Endothelial cell (in vitro differentiated cells): ENCODE data around the gene CAB39. TPM values are rescaled to one million over a fixed set of nuclear protein-coding genes. Genes with fewer than 3 reads are reported as not detected.

ENCODE experiments used
- DNase-seq: peaks from one replicate; pipeline ENCODE4 v3.0.0; 2021; ENCODE audit warnings: low spot score
- H3K27ac Mint-ChIP-seq: one replicate; pipeline ENCODE4 v1.8.0; 2021; ENCODE audit warnings: mixed read lengths, inconsistent platforms; ENCODE audit not compliant: unreplicated experiment
- H3K27me3 Mint-ChIP-seq: one replicate; pipeline ENCODE4 v1.8.0; 2021; ENCODE audit warnings: mild to moderate bottlenecking, moderate library complexity, mixed read lengths, inconsistent platforms; ENCODE audit not compliant: unreplicated experiment
- H3K36me3 Mint-ChIP-seq: one replicate; pipeline ENCODE4 v1.8.0; 2021; ENCODE audit warnings: mild to moderate bottlenecking, low read depth, mixed read lengths, inconsistent platforms; ENCODE audit not compliant: unreplicated experiment
- H3K4me1 Mint-ChIP-seq: one replicate; pipeline ENCODE4 v1.8.0; 2021; ENCODE audit warnings: mild to moderate bottlenecking, mixed read lengths, inconsistent platforms; ENCODE audit not compliant: unreplicated experiment
- H3K4me3 Mint-ChIP-seq: one replicate; pipeline ENCODE4 v1.8.0; 2021; ENCODE audit warnings: mild to moderate bottlenecking, mixed read lengths, inconsistent platforms; ENCODE audit not compliant: unreplicated experiment
- H3K9me3 Mint-ChIP-seq: one replicate; pipeline ENCODE4 v1.8.0; 2021; ENCODE audit warnings: mixed read lengths, inconsistent platforms; ENCODE audit not compliant: unreplicated experiment
- total RNA-seq: library from RNA; stranded (reverse); fragmentation: NEBNext Ultra II Directional; extraction: Animal tissue kit (Norgen Biotek cat#: 25700); gene quantifications from one replicate; pipeline ENCODE4 v1.2.1, GENCODE V29; 2021; ENCODE audit not compliant: unreplicated experiment
- TF ChIP-seq, protein P1 (sequence below): fragments of 200-600 bp; sonication (generic); IDR thresholded peaks from one replicate; pipeline ENCODE4 v1.5.0; 2021; ENCODE audit warnings: antibody characterized with exemption; ENCODE audit not compliant: unreplicated experiment

Gene CAB39
- total RNA-seq, 1 donor from 2014 or later = 48.7 TPM

DNA sequence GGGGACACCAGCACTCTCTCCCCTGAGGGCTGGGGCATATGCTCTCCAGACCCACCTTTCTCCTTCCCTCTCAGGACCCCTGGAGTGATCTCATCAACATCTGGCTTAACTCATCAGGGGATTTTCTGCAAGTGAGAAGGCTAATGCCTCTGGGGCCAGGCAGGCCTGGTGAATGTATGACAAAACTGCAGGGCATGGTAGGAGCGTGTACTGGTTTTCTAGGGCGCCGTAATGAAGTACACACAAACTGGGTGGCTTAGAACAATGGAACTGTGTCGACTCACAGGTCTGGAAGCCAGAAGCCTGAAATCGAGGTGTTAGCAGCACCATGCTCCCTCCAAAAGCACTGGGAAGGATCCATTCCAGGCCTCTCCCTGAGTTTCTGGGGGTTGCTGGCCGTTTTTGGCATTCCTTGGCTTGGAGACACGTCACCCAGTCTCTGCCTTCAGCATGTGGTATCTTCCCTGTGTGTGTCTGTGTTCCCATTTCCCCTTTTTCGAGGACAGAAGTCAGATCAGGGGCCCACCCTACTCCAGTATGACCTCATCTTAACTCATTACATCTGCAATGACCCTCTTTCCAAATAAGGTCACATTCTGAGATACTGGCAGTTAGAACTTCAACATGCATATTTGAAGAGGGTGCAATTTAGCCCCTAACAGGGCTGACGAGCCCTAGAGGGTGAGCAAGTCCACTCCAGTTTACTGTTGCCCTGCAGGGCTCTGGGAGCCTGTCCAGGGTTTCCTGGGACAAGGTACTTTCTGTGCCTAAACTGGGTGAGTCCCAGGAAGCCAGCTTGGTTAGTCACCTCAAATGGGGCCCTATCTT, 45.5 kb upstream of the CAB39 start:
- H3K9me3 Mint-ChIP-seq = no peaks in the 10 kb centered on the region
- H3K27me3 Mint-ChIP-seq = peaks cover 5% of the 10 kb centered on the region
- no peak for DNase-seq
- H3K4me1 Mint-ChIP-seq = peaks cover 6% of the 10 kb centered on the region
- H3K27ac Mint-ChIP-seq = no peak overlapping the region
- H3K4me3 Mint-ChIP-seq = no peak overlapping the region
- no peaks in the 10 kb centered on the region for H3K36me3 Mint-ChIP-seq
- TF ChIP-seq, protein P1, sequence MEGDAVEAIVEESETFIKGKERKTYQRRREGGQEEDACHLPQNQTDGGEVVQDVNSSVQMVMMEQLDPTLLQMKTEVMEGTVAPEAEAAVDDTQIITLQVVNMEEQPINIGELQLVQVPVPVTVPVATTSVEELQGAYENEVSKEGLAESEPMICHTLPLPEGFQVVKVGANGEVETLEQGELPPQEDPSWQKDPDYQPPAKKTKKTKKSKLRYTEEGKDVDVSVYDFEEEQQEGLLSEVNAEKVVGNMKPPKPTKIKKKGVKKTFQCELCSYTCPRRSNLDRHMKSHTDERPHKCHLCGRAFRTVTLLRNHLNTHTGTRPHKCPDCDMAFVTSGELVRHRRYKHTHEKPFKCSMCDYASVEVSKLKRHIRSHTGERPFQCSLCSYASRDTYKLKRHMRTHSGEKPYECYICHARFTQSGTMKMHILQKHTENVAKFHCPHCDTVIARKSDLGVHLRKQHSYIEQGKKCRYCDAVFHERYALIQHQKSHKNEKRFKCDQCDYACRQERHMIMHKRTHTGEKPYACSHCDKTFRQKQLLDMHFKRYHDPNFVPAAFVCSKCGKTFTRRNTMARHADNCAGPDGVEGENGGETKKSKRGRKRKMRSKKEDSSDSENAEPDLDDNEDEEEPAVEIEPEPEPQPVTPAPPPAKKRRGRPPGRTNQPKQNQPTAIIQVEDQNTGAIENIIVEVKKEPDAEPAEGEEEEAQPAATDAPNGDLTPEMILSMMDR = no peak

DNA sequence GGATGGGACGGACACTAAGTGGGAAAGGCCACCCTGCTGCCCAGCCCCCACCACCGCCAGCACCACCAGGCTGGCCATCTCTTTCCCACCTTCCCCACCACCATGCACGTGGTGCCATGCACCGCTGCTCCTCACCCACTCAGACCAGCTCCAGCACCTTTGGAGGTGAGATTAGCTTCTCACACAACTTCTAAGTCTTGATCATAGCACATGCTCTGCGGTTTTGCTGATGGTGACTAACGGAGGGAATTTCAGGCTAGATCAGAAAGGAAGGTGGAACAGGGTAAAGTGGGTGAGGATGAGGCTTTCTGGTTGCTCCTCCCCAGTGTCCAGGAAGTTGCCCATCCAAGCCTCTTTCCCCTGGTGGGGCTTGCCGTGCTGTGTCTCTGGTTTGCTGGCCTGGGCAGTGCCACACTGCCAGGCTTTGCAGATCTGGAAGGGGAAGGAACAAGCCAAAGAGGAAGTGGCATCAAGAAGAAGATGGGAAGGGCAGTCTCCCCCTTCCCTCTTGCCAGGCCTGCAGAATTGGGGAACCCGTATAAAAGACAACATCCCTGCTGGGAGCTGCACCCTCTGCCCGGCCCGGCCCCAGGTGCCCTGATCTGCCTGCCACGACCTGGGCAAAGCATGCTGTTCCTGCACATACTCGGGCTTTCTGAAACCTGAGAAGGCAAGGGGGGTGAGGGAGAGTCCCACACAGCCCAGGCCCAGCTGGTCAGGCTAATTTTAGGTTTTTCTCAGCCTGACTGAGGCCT, 44.3 kb upstream of the CAB39 start:
- Mint-ChIP-seq H3K36me3 (no peaks in the 10 kb centered on the region), H3K27me3 (peaks cover 4% of the 10 kb centered on the region), H3K27ac (no peak overlapping the region), H3K4me3 (no peak overlapping the region), H3K4me1 (peaks cover 6% of the 10 kb centered on the region), H3K9me3 (no peaks in the 10 kb centered on the region)
- TF ChIP-seq, protein P1 = no peak
- DNase-seq = no peak

DNA sequence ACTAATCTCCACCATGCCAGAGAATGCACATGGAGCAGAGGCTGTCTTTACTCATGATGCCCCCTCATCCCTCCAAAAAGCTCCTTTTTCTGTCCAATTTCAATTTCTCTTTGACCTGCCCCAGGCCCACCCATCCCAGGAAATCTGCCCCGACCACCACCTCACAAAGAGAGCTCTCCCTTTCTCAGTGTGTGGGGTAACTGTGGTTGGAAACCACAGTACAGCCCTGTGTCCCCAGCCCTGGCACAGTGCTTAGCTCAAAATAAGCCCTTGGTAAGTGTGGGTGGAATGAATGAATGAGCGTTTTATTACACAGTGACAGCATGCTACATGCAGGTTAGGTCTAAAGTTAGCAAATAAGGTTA, 43.7 kb upstream of the CAB39 start:
- Mint-ChIP-seq H3K27ac (no peak overlapping the region), H3K4me1 (peaks cover 6% of the 10 kb centered on the region), H3K4me3 (no peak overlapping the region), H3K36me3 (no peaks in the 10 kb centered on the region), H3K9me3 (no peaks in the 10 kb centered on the region), H3K27me3 (peaks cover 3% of the 10 kb centered on the region)
- TF ChIP-seq, protein P1 = no peak
- DNase-seq = no peak

DNA sequence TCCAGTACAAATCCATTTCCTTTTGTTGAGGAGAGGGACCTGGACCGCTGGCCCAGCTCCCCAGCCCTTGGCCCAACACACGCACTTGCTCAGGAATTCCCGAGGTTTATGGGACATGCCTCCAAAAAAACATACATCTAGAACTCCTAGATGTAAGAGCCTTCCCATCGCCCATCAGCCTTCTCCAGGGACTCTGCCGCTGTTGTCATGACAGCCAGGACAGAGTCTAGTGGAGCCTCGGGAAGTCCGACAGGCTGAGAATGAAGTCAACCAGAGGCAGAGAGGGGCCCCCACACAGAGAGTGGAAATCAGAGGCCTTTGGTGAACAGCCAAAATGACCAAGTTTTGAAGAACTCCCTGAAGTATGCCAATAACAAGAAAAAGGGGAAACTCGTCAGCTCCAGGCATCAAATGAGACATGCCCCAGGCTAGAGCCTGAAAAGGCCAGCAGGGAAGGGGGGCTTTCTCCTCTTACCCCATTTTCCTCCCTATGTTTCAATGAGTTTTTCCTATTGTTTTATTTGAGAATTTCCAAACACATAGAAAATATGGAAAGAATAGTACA, 43.2 kb upstream of the CAB39 start:
- TF ChIP-seq, protein P1 = no peak
- H3K27ac Mint-ChIP-seq = no peak overlapping the region
- peaks cover 3% of the 10 kb centered on the region for H3K27me3 Mint-ChIP-seq
- no peak for DNase-seq
- H3K4me3 Mint-ChIP-seq = no peak overlapping the region
- H3K4me1 Mint-ChIP-seq = peaks cover 6% of the 10 kb centered on the region
- H3K9me3 Mint-ChIP-seq = no peaks in the 10 kb centered on the region
- H3K36me3 Mint-ChIP-seq = no peaks in the 10 kb centered on the region
